GM21576 (cell line): ENCODE measurements around the gene PBLD.

ENCODE experiments used
- ATAC-seq: cut with Tn5 transposase; IDR thresholded peaks from one replicate; pipeline ENCODE4 v1.9.1; 2021; ENCODE audit warnings: mild to moderate bottlenecking, moderate library complexity; ENCODE audit not compliant: unreplicated experiment

PBLD gene

GRCh38 chr10:68239069-68239468 lies 93.7 kb downstream of the PBLD start:
- ATAC-seq, result no peak

GRCh38 chr10:68238371-68238770 lies 94.4 kb downstream of the PBLD start:
- no peak for ATAC-seq

- ATAC-seq, result no peak
Observed at GRCh38 chr10:68237173-68237572, 95.6 kb downstream of the PBLD start.

- no peak for ATAC-seq
Observed at GRCh38 chr10:68235581-68235980, 97.1 kb downstream of the PBLD start.

- no peak for ATAC-seq
Observed at GRCh38 chr10:68235111-68235510, 97.6 kb downstream of the PBLD start.

GRCh38 chr10:68233046-68233445 lies 99.7 kb downstream of the PBLD start:
- no peak for ATAC-seq
